Chondrocyte (in vitro differentiated cells): ENCODE data around the gene RPUSD3. TPM values are rescaled to one million over a fixed set of nuclear protein-coding genes. Genes with fewer than 3 reads are reported as not detected.

ENCODE experiments used
- DNase-seq: peaks from one replicate; pipeline ENCODE4 v3.0.0; 2021; ENCODE audit warnings: mixed read lengths, low spot score
- H3K27ac Mint-ChIP-seq: one replicate; pipeline ENCODE4 v1.8.0; 2021; ENCODE audit warnings: mild to moderate bottlenecking, moderate library complexity, mixed read lengths; ENCODE audit not compliant: unreplicated experiment
- H3K27me3 Mint-ChIP-seq: 2 replicates; pipeline ENCODE4 v1.8.0; 2021; ENCODE audit warnings: low read depth, mixed read lengths
- H3K36me3 Mint-ChIP-seq: 2 replicates; pipeline ENCODE4 v1.8.0; 2021; ENCODE audit warnings: low read depth, mixed read lengths
- H3K4me1 Mint-ChIP-seq: 2 replicates; pipeline ENCODE4 v1.8.0; 2021; ENCODE audit warnings: low read depth, mild to moderate bottlenecking, mixed read lengths
- H3K4me3 Mint-ChIP-seq: one replicate; pipeline ENCODE4 v1.8.0; 2021; ENCODE audit warnings: mild to moderate bottlenecking, moderate library complexity, mixed read lengths; ENCODE audit not compliant: unreplicated experiment
- H3K9me3 Mint-ChIP-seq: 2 replicates; pipeline ENCODE4 v1.8.0; 2021; ENCODE audit warnings: low read depth, mixed read lengths
- CTCF ChIP-seq: fragments of 200-600 bp; sonication (generic); IDR thresholded peaks from 2 replicates; pipeline ENCODE4 v1.5.0; 2021; ENCODE audit warnings: antibody characterized with exemption, mild to moderate bottlenecking, moderate library complexity
- total RNA-seq: library from RNA; stranded (reverse); gene quantifications from 3 replicates; pipeline ENCODE4 v1.2.1, GENCODE V29; 2021

The RPUSD3 gene
- total RNA-seq, 1 donor from 2014 or later: 27.7 TPM

GRCh38 chr3:9806137-9806536 is 37.7 kb downstream of the RPUSD3 start:
- H3K4me1 Mint-ChIP-seq: peaks cover 28% of the 10 kb centered on the region
- peaks cover 28% of the 10 kb centered on the region for H3K36me3 Mint-ChIP-seq
- H3K4me3 Mint-ChIP-seq: no peak overlapping the region
- no peaks in the 10 kb centered on the region for H3K27me3 Mint-ChIP-seq
- no peak overlapping the region for H3K27ac Mint-ChIP-seq
- no peak for DNase-seq
- no peaks in the 10 kb centered on the region for H3K9me3 Mint-ChIP-seq
- no peak for TF ChIP-seq CTCF

- Mint-ChIP-seq H3K4me1 (peaks cover 19% of the 10 kb centered on the region), H3K9me3 (no peaks in the 10 kb centered on the region), H3K27me3 (no peaks in the 10 kb centered on the region), H3K36me3 (peaks cover 32% of the 10 kb centered on the region), H3K4me3 (no peak overlapping the region), H3K27ac (no peak overlapping the region)
- TF ChIP-seq CTCF: no peak
- no peak for DNase-seq
These were observed 38.8 kb downstream of the RPUSD3 start for GRCh38 chr3:9804996-9805395.

- no peak overlapping the region for H3K4me3 Mint-ChIP-seq
- TF ChIP-seq CTCF: no peak
- H3K27me3 Mint-ChIP-seq: no peaks in the 10 kb centered on the region
- H3K4me1 Mint-ChIP-seq: peaks cover 7% of the 10 kb centered on the region
- no peaks in the 10 kb centered on the region for H3K9me3 Mint-ChIP-seq
- H3K36me3 Mint-ChIP-seq: peaks cover 38% of the 10 kb centered on the region
- no peak for DNase-seq
- peak overlapping the region; percentile 83 for H3K27ac Mint-ChIP-seq
These were observed 40.3 kb downstream of the RPUSD3 start for GRCh38 chr3:9803494-9803893.

- H3K9me3 Mint-ChIP-seq: no peaks in the 10 kb centered on the region
- H3K4me1 Mint-ChIP-seq: peaks cover 1% of the 10 kb centered on the region
- TF ChIP-seq CTCF: peak; percentile 65
- H3K36me3 Mint-ChIP-seq: peaks cover 41% of the 10 kb centered on the region
- H3K27ac Mint-ChIP-seq: peak overlapping the region; percentile 41
- H3K27me3 Mint-ChIP-seq: no peaks in the 10 kb centered on the region
- DNase-seq: no peak
- no peak overlapping the region for H3K4me3 Mint-ChIP-seq
These were observed 43.3 kb downstream of the RPUSD3 start for GRCh38 chr3:9800529-9800928.

GRCh38 chr3:9797196-9797945 is 46.4 kb downstream of the RPUSD3 start:
- DNase-seq: no peak
- Mint-ChIP-seq H3K36me3 (peaks cover 28% of the 10 kb centered on the region), H3K27me3 (no peaks in the 10 kb centered on the region), H3K4me3 (no peak overlapping the region), H3K4me1 (peaks cover 21% of the 10 kb centered on the region), H3K27ac (no peak overlapping the region), H3K9me3 (no peaks in the 10 kb centered on the region)
- no peak for TF ChIP-seq CTCF
